Measurements from ENCODE around the gene LCE5A.

DNA sequence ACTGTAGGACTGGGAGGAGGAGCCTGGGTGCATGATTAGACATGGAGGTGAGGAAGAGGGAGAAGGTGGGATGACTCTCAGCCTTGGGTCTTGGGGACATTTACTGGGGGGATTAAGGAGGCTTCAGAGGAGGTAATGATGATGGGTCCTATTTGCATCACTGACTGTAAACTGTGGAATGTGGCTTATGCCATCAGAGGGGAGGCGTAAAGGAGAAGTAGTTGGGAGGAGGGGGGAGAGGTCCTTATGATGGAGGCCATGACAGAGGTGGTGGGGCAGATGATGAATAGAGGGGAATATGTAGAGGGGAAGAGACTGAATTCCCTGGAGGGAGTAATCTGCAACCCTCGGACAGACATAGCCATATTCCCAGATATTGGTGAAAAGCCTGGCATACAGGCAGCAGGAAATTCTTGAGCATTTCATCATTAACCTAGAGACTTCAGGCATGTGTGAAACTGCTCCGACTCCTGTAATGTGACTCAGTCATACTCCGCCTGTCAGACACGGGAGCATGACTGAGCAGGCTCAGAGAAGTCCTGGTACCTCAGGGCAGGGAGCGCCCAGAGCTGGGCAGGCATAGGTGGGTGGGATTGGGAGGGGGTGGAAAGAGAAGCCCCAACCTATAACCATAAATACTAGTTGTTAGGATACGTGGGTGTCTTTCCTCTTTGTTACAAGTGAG lies 8.0 kb upstream of the LCE5A start:
- TF ChIP-seq, protein P1, sequence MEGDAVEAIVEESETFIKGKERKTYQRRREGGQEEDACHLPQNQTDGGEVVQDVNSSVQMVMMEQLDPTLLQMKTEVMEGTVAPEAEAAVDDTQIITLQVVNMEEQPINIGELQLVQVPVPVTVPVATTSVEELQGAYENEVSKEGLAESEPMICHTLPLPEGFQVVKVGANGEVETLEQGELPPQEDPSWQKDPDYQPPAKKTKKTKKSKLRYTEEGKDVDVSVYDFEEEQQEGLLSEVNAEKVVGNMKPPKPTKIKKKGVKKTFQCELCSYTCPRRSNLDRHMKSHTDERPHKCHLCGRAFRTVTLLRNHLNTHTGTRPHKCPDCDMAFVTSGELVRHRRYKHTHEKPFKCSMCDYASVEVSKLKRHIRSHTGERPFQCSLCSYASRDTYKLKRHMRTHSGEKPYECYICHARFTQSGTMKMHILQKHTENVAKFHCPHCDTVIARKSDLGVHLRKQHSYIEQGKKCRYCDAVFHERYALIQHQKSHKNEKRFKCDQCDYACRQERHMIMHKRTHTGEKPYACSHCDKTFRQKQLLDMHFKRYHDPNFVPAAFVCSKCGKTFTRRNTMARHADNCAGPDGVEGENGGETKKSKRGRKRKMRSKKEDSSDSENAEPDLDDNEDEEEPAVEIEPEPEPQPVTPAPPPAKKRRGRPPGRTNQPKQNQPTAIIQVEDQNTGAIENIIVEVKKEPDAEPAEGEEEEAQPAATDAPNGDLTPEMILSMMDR (IDR thresholded peaks at IDR 0.05) = no peak
- TF ChIP-seq POLR2A (IDR thresholded peaks at IDR 0.05) = no peak
